Fibroblast of skin of left biceps (primary cell): ENCODE results near the gene THRB.
"Not testable (repeated sequence)": the region's sequence is repeated elsewhere in the genome, so short reads cannot be mapped to it uniquely, and the experiment has no call there.

Experiments
- DNase-seq, 2 experiments: peaks; one replicate each; pipeline ENCODE4 v3.0.0-alpha.2; 2013; ENCODE audit warnings: low read depth in 2 of 2

Gene THRB

GRCh38 chr3:24450160-24450907 lies 44.3 kb downstream of the THRB start:
- no peak for DNase-seq

- DNase-seq = no peak
These were observed 46.8 kb downstream of the THRB start for GRCh38 chr3:24447836-24448235.

- no peak for DNase-seq
These were observed 48.6 kb downstream of the THRB start for GRCh38 chr3:24446032-24446431.

DNA sequence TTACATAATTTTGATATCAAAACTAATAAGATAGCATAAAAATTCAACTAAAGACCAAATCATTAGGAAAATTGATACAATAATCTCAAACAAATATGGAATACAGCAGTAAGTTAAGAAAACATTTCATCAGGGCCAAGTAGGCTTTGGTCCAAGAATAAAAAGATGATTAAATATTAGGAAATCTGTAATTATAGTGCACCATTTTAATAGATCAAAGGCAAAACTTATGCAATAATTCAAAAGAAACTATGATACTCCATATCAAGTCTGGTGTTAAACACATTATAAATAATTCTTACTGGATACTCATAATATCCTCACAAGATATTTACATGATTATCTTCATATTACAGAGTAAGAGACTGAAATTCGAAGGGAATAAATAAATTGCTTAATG lies 51.2 kb downstream of the THRB start:
- DNase-seq = no peak

- no peak for DNase-seq
These were observed 53.7 kb downstream of the THRB start for GRCh38 chr3:24440760-24441464.

- DNase-seq = no peak
These were observed 55.6 kb downstream of the THRB start for GRCh38 chr3:24439021-24439420.

DNA sequence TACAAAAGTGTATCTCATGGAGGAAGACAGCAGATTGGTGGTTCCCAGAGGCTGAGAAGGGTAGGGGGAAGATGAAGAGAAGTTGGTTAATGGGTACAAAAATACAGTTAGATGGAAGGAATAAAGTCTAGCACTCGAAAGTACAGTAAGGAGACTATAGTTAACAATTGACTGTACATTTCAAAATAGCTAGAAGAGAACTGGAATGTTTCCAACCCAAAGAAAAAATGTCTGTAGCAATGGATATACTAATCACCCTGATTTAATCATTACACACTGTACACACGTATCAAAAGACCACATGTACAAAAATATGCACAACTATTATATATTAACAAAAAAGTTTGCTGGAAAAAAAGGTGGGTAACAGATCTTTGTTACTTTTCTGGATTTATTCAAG lies 57.3 kb downstream of the THRB start:
- DNase-seq = no peak

DNA sequence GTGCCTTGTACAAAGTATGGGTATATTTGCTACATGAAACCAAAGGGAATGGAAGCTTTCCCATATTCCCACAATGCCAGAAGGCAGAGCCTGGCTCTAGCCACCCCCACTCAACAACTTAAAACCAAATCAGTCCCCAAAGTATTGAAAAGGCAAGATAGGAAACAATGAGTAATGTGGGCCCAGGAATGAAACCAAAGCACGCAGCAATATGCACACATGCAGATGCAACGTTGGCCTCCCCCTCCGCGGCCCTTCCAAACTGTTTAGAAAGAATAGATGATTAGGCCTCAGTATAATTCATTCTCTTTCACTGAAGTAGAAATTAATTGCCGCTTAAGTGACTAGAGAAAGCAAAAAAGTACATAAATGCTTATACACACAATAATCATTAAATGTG lies 59.1 kb downstream of the THRB start:
- DNase-seq = no peak

DNA sequence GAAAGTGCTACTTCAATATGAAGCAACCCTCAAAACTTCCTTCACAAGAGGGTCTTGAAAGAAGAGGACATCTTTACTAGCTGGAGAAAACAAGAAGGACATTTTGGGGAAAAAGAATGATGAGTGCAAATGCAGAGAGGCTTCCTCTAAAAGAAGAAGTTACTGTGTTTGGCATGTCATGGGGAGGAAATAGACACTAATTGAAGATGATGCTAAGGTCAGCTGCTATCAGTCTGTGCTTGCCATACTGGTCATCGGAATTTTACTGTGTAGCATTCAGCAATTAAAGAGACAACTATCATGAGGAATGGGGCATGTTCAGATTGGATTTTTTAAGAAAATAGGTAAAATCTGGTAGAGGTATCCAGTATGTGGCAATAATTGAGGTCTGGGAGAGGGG lies 60.0 kb downstream of the THRB start:
- no peak for DNase-seq

- no peak for DNase-seq
These were observed 60.6 kb downstream of the THRB start for GRCh38 chr3:24433838-24434591.

DNA sequence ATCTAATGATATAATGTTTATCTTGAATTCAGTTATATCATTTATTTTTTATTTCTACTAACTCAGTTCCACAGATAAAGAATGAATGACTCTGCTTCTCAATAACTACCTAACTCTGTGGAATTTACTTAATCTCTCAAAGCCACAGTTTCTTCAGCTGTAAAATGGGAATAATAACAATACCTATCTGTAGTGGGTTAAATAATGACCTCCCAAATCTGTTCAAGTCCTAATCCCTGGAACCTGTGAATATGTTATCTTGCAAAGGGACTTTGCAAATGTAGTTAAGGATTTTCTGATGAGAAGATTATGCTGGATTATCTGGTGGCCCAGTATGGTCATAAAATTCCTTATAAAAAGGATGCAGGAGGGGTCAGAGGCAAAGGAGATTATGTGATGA lies 61.7 kb downstream of the THRB start:
- DNase-seq = no peak

DNA sequence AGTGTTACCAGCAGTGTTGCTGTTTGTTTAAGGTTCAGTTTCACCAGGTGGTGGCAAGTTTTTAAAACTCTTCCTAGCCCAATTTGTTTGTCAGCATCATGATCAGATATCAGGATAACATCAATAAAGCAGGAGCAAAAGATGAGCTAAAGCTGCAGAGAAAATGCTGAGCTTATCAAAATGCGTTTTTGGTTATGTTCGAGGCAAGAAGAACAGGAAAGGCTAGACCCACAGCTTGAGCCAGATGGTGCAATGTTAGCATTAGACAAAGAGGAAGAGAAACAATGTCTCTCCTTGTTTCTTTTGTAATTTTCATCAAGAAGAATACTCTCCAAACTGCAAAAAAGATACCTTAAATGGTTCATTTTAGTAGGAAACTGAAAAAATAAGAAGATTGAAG lies 66.2 kb downstream of the THRB start:
- DNase-seq = no peak

GRCh38 chr3:24426896-24427295 lies 67.8 kb downstream of the THRB start:
- no peak for DNase-seq

DNA sequence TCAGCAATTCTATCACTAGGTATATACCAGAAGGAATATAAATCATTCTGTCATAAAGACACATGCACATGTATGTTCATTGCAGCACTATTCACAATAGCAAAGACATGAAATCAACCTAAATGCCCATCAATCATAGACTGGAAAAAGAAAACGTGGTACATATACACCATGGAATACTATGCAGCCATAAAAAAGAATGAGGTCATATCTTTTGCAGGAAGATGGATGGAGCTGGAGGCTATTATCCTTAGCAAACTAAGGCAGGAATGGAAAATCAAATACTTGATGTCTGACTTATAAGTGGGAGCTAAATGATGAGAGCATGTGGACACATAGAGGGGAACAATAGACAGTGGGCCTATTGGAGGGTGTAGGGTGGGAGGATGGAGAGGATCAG lies 73.8 kb downstream of the THRB start:
- not testable (repeated sequence) for DNase-seq

DNA sequence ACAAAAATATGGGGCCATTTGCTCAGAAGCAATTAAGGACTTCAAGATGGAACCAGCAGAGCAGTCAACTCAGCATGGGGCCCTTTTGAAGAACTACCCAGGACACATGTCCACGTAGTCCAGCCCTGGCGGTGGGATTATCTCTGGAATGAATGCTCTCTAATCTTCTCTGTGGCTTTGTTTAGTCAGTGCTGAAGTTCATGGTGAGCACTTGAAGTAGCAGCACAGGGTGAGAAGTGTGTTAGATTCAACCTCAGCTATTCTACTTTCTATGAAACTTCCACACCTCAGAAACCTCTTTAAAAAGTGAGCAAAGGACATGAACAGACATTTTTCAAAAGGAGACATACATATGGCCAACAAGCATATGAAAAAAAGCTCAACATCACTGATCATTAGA lies 74.4 kb downstream of the THRB start:
- DNase-seq = no peak

DNA sequence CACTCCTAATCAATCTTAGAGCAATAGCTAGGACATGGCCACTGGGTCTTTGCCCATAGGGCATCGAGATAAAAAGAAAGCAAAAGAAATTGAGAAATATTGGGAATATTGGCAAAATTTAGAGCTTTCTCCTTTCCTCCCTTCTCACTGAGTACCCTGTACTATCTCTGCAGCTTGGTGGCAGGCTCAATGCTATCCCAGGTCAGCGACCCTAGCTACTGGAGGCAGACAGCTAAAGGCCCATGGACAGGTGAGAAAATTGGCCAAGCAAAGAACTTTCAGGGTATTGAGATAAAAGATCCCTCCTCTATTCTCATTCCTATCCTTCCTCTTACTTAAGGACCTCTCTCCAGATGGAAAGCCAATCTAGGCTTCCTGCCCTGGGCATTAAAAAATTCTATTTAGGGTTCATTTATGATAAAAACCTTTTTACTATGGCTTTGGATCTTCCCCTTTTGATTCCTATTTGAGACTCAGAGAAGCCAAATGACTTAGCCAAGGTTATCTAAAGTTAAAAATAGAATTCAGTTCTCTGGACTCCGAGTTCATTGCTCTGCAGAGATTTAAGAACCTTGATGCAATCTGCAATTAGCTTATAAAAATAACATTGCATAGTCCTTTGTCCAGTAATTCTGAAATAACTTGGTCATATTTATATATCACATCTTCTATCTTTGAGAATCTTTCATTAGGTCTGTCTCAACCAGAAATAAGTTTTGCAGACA lies 75.4 kb downstream of the THRB start:
- DNase-seq = no peak

- DNase-seq = no peak
These were observed 76.9 kb downstream of the THRB start for GRCh38 chr3:24417730-24418129.

- no peak for DNase-seq
These were observed 78.4 kb downstream of the THRB start for GRCh38 chr3:24416224-24416623.

- no peak for DNase-seq
These were observed 78.8 kb downstream of the THRB start for GRCh38 chr3:24415824-24416223.

DNA sequence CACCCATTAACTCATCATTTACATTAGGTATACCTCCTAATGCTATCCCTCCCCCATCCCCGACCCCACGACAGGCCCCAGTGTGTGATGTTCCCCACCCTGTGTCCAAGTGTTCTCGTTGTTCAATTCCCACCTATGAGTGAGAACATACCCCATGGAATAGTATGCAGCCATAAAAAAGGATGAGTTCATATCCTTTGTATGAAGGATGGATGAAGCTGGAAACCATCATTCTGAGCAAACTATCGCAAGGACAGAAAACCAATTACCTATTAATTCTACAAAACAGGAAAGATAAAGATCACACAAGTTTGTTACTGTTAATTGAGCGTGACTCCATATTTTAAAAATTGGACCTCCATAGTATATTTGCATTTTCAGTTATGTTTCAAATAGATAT lies 81.0 kb downstream of the THRB start:
- DNase-seq = not testable (repeated sequence)

- no peak for DNase-seq
These were observed 83.8 kb downstream of the THRB start for GRCh38 chr3:24410860-24411259.
